GM12875 (cell line): Measurements from ENCODE around the gene ARPC2.

ENCODE experiments used
- H3K4me3 ChIP-seq: one replicate; pipeline ENCODE4 v1.5.1; 2011; ENCODE audit warnings: low read depth, low read length, control low read depth
- CTCF ChIP-seq: IDR thresholded peaks from 2 replicates; pipeline ENCODE4 v1.5.1; 2011; ENCODE audit warnings: low read depth, mild to moderate bottlenecking, control low read depth, inconsistent platforms, low read length, moderate library complexity, borderline replicate concordance; ENCODE audit not compliant: insufficient read depth

Gene ARPC2

DNA sequence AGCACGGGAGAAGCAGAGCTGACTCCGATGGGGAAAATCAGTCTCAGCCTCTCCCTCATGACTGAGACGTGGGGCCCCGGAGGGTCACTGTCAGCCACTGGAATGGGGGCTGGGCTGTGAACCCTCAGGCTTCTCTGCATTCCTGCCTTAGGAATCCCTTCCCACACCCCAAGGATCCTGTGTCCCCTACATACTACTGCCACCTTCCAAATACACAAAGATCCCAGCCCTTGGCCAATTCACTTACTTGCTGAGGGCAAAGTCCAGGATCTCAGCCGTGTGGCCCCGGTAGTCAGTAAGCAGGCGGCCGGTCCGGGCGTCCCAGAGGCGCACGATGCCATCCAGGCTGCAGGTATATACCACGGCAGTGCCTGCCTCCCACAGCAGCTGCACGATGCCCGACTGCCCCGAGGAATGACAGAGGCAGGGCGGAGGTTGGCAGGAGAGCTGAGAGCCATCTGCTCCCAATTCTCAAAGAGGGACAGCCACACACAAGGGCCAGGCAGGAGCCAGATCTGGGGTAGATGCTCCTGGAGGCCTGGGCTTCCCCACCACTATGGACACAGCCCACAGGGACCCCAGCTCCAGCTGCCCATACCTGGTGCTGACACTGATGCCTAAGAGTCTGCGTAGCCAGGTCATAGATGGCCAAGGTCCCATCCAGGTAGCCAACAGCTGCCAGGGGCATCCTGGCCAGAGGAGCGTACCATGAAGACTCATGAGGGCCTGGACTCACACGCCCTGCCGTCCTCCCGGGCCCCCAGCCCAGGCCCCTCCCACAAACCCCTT, 48.0 kb downstream of the ARPC2 start:
- no peak for TF ChIP-seq CTCF
- no peak overlapping the region for H3K4me3 ChIP-seq

GRCh38 chr2:218265626-218266025, 48.6 kb downstream of the ARPC2 start:
- TF ChIP-seq CTCF = no peak
- no peak overlapping the region for H3K4me3 ChIP-seq

- no peak for TF ChIP-seq CTCF
- no peak overlapping the region for H3K4me3 ChIP-seq
These were observed 49.5 kb downstream of the ARPC2 start for GRCh38 chr2:218266316-218266979.

GRCh38 chr2:218267259-218267658, 50.3 kb downstream of the ARPC2 start:
- no peak for TF ChIP-seq CTCF
- H3K4me3 ChIP-seq = no peak overlapping the region

DNA sequence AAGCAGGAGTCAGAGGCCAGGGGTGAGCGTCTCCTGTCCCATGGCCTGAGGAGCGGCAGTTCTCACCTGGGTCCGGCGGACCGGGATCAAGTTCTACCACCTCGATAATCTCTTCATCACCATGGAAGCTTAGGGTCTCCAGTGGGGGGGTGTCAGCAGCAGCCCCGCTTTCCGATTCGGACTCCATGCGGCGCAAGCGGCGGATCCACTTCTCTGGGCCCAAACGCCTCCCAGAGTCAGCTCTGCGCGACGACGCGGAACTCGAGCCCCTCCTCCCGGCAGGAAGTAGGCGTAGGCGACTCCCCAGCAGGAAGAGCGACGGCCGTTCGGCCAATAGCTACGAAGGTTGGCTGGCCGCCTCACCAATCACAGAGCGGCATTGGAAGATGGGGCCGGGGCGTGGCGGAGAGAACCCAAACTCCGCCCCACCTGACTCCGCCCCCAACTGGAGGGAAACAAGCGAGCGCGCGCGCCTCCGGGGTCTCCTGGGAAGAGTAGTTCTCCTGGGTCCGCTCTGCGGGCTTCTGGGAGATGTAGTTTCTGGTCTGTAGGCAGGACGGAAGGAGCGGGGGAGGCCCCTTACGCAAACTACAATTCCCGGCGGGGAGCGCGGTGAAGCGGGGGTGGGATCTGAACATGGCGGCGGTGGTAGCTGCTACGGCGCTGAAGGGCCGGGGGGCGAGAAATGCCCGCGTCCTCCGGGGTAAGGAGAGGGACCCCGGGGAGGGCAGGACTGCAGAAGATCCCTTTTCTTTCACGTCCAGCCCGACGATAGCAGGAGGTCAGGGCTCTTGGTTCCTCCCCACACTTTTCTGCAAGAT, 53.1 kb downstream of the ARPC2 start, which contains the start of the genes AAMP and PNKD:
AAMP (minus strand) TSS at position 238 of the 821 bp plus-strand sequence; CDS start at position 187, 51 bp downstream.
PNKD (plus strand) TSS at position 620 of the 821 bp plus-strand sequence; CDS start at position 637, 17 bp downstream.
- TF ChIP-seq CTCF = no peak

GRCh38 chr2:218270721-218271486, 53.9 kb downstream of the ARPC2 start:
- no peak for TF ChIP-seq CTCF
- peak overlapping the region; percentile 75 for H3K4me3 ChIP-seq

More for the DNA sequence above, 53.1 kb downstream of the ARPC2 start, which contains the start of the genes AAMP and PNKD:
- peak within 1 kb of the TSS; percentile 75 for H3K4me3 ChIP-seq
